Fibroblast of lung (primary cell): Measurements from ENCODE around the gene REV1.

ENCODE experiments used
- EZH2 ChIP-seq: IDR thresholded peaks from 2 replicates; pipeline ENCODE4 v1.5.1; 2012; ENCODE audit warnings: low read length, control low read depth, mild to moderate bottlenecking; ENCODE audit errors: missing control alignments
- TF ChIP-seq, protein P1 (sequence below), 2 donors: IDR thresholded peaks in 1 of 2; conservative IDR thresholded peaks in 1 of 2; 1 replicate in 1 of 2; 2 replicates in 1 of 2; pipeline ENCODE4 v1.5.1; 2011 to 2012; ENCODE audit warnings: low read length in 2 of 2, control low read depth in 1 of 2, inconsistent platforms in 1 of 2, low read depth in 1 of 2, mild to moderate bottlenecking in 1 of 2

DNA sequence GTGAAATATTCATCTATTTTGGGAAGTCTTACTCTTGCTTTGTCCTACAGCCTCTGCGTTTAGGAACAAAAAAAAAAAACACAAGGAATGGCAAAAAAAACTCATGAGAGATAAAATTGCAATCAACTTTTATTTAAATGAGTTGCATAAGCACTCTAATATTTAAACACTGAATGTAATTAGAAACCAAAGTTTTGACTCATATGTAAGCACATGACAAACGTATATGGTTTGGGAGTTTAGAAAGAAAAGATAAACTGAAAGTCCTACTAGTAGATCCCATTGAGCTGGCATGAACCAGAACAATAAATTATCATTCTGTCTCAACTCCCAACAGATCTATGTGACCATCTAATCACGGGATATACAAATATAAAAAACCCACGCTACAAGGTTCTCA lies 44.8 kb downstream of the REV1 start:
- TF ChIP-seq, protein P1, sequence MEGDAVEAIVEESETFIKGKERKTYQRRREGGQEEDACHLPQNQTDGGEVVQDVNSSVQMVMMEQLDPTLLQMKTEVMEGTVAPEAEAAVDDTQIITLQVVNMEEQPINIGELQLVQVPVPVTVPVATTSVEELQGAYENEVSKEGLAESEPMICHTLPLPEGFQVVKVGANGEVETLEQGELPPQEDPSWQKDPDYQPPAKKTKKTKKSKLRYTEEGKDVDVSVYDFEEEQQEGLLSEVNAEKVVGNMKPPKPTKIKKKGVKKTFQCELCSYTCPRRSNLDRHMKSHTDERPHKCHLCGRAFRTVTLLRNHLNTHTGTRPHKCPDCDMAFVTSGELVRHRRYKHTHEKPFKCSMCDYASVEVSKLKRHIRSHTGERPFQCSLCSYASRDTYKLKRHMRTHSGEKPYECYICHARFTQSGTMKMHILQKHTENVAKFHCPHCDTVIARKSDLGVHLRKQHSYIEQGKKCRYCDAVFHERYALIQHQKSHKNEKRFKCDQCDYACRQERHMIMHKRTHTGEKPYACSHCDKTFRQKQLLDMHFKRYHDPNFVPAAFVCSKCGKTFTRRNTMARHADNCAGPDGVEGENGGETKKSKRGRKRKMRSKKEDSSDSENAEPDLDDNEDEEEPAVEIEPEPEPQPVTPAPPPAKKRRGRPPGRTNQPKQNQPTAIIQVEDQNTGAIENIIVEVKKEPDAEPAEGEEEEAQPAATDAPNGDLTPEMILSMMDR (conservative IDR thresholded peaks at IDR 0.05 in 1 of 2, IDR thresholded peaks at IDR 0.05 in 1 of 2; ENCODE audit: low read depth in 1 of 2, low read length in 2 of 2): no peak
- TF ChIP-seq EZH2: no peak
